Stimulated activated memory B cell treated with anti-CD40 and anti-IgM and Interleukin-4, amounts not matched to agents 10 μg/mL and 1 μg/mL and 100 μg/mL, for 72 hours (primary cell): ENCODE measurements around the gene KRT20.
"Not testable (repeated sequence)": the region's sequence is repeated elsewhere in the genome, so short reads cannot be mapped to it uniquely, and the experiment has no call there.

ENCODE experiments used
- ATAC-seq: fragments of 150-1000 bp; cut with Tn5 transposase; 2 replicates; pipeline ENCODE4 v1.10.0; 2021
- H3K27ac Mint-ChIP-seq: one replicate; pipeline ENCODE4 v1.8.0; 2022; ENCODE audit warnings: mild to moderate bottlenecking, mixed read lengths
- H3K27me3 Mint-ChIP-seq: one replicate; pipeline ENCODE4 v1.8.0; 2022; ENCODE audit warnings: mixed read lengths
- H3K36me3 Mint-ChIP-seq: one replicate; pipeline ENCODE4 v1.8.0; 2022; ENCODE audit warnings: mixed read lengths
- H3K4me1 Mint-ChIP-seq: one replicate; pipeline ENCODE4 v1.8.0; 2022; ENCODE audit warnings: mixed read lengths
- H3K4me3 Mint-ChIP-seq: one replicate; pipeline ENCODE4 v1.8.0; 2022; ENCODE audit warnings: mild to moderate bottlenecking, moderate library complexity, mixed read lengths
- H3K9me3 Mint-ChIP-seq: one replicate; pipeline ENCODE4 v1.8.0; 2022; ENCODE audit warnings: mixed read lengths

KRT20 gene

DNA sequence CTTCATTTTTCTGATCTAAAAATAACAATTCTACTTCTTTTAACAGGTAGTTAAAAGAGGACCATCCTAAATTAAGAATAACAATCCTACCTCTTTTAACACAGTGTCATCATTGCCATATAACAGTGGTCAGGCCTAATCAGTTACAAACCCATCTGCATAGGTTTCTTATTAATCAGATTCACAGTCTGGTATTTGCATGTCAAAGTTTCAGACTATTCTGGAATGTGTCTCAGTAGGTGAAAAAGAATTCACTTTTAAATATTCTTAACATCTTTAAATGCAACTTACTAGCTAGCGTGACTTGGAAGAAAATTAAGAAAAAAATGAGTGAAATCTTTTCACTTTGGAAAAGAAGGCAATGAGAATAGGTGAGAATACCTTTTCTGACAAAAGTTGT, 11.2 kb downstream of the KRT20 start:
- no peaks in the 10 kb centered on the region for H3K36me3 Mint-ChIP-seq
- no peak for ATAC-seq
- no peak overlapping the region for H3K4me3 Mint-ChIP-seq
- H3K27ac Mint-ChIP-seq = no peak overlapping the region
- H3K9me3 Mint-ChIP-seq = no peaks in the 10 kb centered on the region
- peaks cover 33% of the 10 kb centered on the region for H3K27me3 Mint-ChIP-seq
- H3K4me1 Mint-ChIP-seq = no peaks in the 10 kb centered on the region

DNA sequence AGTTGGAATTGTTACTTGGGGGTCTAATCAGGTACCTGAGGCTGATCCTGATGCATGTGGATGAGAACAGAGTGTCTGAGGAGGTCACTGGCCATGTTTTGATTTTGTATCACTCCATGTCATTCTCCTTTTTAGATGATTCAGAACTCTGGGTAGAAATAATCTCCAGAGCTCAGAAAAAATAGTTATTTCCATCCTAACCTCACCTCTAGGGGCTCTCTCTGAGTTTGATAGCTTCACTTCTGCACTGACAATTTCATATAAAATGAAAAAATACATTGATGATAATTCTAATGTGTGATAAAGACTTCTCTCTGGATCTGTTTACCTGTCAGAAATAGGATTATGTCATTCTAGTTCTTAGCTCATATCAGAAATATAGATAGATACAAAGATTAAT, 11.8 kb downstream of the KRT20 start:
- Mint-ChIP-seq H3K9me3 (no peaks in the 10 kb centered on the region), H3K4me1 (no peaks in the 10 kb centered on the region), H3K27ac (no peak overlapping the region), H3K36me3 (no peaks in the 10 kb centered on the region), H3K27me3 (peaks cover 33% of the 10 kb centered on the region), H3K4me3 (no peak overlapping the region)
- ATAC-seq = no peak

DNA sequence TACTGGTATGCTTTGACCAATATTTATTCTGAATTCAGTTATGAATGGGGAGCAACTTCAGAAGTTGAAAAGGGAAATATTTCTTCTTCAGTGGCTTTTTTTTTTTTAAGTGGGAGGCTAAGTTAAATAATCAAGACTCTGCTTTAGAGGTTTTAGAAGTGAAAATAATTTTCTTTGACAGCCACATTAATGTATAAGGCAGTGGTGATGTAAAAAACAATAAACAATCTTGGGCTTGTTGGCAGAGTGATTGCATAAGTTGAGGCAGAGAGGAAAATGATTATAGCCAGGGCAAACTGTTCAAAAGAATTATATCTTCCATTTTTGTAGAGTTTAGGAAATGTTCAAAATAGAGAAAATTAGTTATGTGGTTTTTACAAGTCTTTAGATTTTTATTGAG, 12.6 kb downstream of the KRT20 start:
- peaks cover 33% of the 10 kb centered on the region for H3K27me3 Mint-ChIP-seq
- H3K9me3 Mint-ChIP-seq = no peaks in the 10 kb centered on the region
- H3K4me3 Mint-ChIP-seq = no peak overlapping the region
- ATAC-seq = no peak
- no peaks in the 10 kb centered on the region for H3K36me3 Mint-ChIP-seq
- H3K27ac Mint-ChIP-seq = no peak overlapping the region
- no peaks in the 10 kb centered on the region for H3K4me1 Mint-ChIP-seq

DNA sequence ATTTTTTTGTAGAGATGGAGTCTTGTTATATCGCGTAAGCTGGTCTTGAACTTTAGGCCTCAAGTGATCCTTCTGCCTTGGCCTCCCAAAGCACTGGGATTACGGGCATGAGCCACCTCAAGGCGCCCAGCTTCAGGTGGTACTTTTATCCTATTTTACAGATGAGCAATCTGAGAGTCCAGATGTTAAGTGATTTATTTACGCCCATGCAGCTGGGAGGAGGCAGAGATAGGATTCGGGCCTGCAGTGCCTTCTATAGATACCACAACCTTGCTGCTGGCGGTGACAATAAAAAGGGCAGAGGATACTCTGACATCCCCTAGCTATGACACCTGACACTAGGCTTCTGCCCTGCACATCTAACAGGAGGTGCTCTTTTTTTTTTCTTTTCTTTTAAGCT, 13.7 kb downstream of the KRT20 start:
- H3K27ac Mint-ChIP-seq = no peak overlapping the region
- no peak overlapping the region for H3K4me3 Mint-ChIP-seq
- no peaks in the 10 kb centered on the region for H3K36me3 Mint-ChIP-seq
- H3K27me3 Mint-ChIP-seq = peaks cover 44% of the 10 kb centered on the region
- no peak for ATAC-seq
- H3K9me3 Mint-ChIP-seq = no peaks in the 10 kb centered on the region
- no peaks in the 10 kb centered on the region for H3K4me1 Mint-ChIP-seq

DNA sequence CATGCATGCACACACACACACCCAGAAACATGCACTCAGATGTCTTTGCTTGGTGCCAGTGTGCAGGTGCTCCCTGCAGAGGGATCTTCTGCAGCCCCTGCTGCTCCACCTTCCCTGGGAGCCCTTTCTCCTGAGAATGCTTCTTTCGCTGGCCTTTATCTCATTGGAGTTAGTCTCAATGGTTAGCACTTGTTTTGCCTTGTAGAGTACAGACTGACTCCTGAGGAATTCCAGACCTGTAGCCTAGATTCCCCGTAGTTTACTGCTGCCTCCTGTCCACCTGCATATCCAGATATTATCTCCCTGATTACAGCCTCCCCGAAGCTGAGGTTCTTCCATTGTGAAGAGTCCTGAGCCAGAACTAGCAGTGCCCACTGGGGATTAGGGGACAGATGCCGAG, 14.9 kb downstream of the KRT20 start:
- H3K27ac Mint-ChIP-seq = no peak overlapping the region
- no peaks in the 10 kb centered on the region for H3K4me1 Mint-ChIP-seq
- no peak overlapping the region for H3K4me3 Mint-ChIP-seq
- no peaks in the 10 kb centered on the region for H3K9me3 Mint-ChIP-seq
- no peaks in the 10 kb centered on the region for H3K36me3 Mint-ChIP-seq
- H3K27me3 Mint-ChIP-seq = peaks cover 44% of the 10 kb centered on the region
- ATAC-seq = no peak

DNA sequence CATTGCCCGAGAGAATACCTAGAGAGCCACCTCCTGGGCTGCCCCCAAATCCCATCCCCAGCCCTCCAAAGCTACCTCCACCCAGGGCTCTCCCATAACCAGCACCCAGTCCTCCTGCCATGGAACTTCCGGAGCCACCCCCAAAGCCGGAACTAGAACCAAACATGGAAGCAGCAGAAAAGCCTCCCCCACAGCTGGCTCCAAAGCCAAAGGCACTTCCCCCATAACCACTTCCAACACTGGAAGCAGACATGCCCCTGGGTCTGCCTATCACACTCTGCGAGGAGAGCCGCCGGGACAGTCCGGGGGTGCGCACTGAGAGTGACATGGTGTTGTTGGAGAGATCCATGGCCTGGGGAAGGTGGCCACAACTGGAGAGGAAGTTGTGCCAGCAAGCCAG, 18.2 kb downstream of the KRT20 start, which contains the start of gene KRT12:
Gene KRT12 (minus strand): TSS at position 386 of the 400 bp plus-strand sequence. CDS start 37 bp downstream, at position 349.
- no peak within 1 kb of the TSS for H3K4me3 Mint-ChIP-seq
- ATAC-seq = no peak
- no peaks in the 10 kb centered on the region for H3K4me1 Mint-ChIP-seq
- no peaks in the 10 kb centered on the region for H3K36me3 Mint-ChIP-seq
- peaks cover 60% of the 10 kb centered on the region for H3K27me3 Mint-ChIP-seq
- no peak within 1 kb of the TSS for H3K27ac Mint-ChIP-seq
- no peaks in the 10 kb centered on the region for H3K9me3 Mint-ChIP-seq

DNA sequence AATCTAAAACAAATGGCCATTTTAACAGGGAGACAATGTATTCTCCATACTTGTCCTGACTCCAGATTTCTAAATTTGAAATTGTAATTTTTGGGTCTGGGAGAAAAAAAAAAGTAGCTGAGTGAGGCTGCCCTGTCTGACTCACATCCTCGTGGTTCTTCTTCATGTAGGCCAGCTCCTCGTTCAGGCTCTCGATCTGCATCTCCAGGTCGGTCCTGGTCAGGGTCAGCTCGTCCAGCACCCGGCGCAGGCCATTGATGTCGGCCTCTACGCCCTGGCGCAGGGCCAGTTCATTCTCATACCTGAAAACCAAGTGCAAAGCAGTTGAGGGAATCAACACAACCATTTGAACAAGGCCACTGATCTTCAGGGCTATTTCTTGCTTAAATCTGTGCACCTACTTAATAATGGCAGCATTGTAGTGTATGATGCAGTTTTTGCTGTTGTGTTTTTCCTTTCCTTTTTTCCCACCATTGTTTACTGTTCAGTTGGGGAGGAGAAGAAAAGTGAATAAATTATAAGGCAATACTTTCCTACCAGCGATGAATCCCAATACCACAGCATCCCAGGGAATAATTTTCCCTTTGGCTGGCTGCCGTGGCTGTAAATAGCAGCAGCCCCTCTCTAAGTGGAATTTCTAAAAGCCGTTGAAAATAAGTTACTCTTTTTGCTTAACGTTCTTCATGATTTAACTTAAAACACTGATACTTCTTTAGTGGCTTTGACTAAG, 20.2 kb downstream of the KRT20 start:
- Mint-ChIP-seq H3K27ac (no peak overlapping the region), H3K36me3 (no peaks in the 10 kb centered on the region), H3K4me1 (no peaks in the 10 kb centered on the region), H3K27me3 (peaks cover 49% of the 10 kb centered on the region), H3K9me3 (no peaks in the 10 kb centered on the region), H3K4me3 (no peak overlapping the region)
- no peak for ATAC-seq

DNA sequence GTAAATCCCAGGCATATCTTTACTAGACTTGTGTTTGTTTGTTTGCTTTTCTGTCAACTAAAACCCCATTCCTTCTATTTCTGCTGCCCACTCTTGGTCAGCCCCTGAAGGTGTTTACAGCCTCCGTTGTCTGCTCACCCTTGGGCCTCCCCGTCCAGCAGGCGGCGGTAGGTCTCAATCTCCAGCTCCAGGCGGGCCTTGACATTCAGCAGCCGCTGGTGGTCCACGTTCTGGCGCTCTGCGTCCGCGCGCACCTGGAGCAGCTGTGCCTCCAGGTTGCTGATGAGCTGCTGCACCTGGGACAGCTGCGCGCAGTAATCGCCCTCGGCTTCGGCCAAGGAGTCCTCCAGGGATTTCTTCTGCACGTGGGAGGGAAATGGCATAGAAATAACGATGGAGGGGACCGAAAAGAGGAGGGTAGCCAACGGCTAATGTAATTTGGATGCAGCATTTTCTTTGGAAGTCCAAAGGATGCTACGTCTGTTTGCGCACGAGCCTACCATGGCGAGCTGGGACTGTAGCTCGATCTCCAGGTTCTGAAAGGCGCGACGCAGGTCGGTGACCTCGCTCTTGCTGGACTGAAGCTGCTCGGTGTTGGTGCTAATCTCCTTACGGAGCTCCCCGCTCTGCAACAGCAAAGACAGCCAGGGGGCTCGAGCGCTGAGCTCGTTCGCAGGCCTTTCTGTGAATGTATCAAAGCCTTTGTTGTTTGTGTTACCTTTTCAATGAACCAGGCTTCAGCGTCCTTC, 21.9 kb downstream of the KRT20 start:
- no peak for ATAC-seq
- Mint-ChIP-seq H3K36me3 (no peaks in the 10 kb centered on the region), H3K4me1 (no peaks in the 10 kb centered on the region), H3K27me3 (peaks cover 41% of the 10 kb centered on the region), H3K9me3 (no peaks in the 10 kb centered on the region), H3K27ac (no peak overlapping the region), H3K4me3 (no peak overlapping the region)

DNA sequence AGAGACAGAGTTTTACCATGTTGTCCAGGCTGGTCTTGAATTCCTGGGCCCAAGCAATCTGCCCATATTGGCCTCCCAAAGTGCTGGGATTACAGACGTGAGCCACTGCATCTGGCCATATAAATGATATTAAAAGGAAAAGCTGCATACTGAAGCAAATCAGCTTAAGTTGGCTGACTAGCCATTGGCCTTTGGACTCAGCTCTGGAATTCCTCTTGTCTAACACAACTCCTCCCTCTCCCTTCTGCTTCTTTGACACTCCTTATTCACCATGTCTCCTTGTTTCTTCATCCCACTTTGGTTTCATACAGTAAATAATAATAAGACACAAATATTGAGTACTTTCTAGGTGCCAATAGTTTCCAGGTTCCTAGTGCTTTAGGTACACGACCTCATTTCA, 25.5 kb downstream of the KRT20 start:
- Mint-ChIP-seq H3K4me3 (no peak overlapping the region), H3K4me1 (no peaks in the 10 kb centered on the region), H3K27me3 (peaks cover 30% of the 10 kb centered on the region), H3K36me3 (no peaks in the 10 kb centered on the region), H3K9me3 (no peaks in the 10 kb centered on the region), H3K27ac (no peak overlapping the region)
- ATAC-seq = no peak

DNA sequence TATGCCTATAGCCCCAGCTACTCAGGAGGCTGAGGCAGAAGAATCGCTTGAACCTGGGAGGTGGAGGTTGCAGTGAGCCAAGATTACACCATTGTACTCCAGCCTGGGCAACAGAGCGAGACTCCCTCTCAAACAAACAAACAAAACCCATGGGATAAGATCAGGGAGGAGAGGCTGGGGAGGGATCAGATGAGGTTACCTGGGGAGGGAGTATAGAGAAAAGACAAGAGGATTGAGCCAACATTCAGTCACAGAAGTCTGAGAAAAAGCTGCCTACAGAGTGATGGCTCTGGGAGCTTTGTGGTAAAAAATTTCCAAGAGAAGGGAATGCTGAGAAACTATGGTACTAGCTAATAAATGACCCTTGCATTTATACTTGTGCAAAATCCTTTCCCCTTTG, 26.4 kb downstream of the KRT20 start:
- H3K9me3 Mint-ChIP-seq, H3K36me3 Mint-ChIP-seq, ATAC-seq, H3K27ac Mint-ChIP-seq, H3K4me3 Mint-ChIP-seq, H3K4me1 Mint-ChIP-seq: not testable (repeated sequence)
- H3K27me3 Mint-ChIP-seq = peaks cover 27% of the 10 kb centered on the region

DNA sequence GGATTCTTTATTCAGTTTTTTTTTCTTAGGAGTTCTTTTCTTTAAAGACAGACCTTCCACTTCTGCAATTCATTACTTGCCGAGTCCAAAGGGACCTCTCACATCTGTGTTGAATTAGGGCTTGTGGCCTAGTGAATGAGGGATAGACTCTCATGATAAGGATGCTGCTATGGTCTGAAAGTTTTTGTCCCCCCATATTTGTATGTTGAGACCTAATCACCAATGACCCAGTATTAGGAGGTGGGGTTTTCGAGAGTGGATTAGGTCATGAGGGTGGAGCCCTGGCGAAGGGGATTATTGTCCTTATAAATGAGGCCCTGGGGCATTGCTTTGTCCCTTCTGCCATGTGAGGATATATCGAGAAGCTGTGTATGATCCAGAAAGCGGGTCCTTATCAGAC, 27.5 kb downstream of the KRT20 start:
- Mint-ChIP-seq H3K36me3 (no peaks in the 10 kb centered on the region), H3K27ac (no peak overlapping the region), H3K4me1 (no peaks in the 10 kb centered on the region), H3K9me3 (no peaks in the 10 kb centered on the region), H3K27me3 (peaks cover 21% of the 10 kb centered on the region), H3K4me3 (no peak overlapping the region)
- ATAC-seq = no peak

DNA sequence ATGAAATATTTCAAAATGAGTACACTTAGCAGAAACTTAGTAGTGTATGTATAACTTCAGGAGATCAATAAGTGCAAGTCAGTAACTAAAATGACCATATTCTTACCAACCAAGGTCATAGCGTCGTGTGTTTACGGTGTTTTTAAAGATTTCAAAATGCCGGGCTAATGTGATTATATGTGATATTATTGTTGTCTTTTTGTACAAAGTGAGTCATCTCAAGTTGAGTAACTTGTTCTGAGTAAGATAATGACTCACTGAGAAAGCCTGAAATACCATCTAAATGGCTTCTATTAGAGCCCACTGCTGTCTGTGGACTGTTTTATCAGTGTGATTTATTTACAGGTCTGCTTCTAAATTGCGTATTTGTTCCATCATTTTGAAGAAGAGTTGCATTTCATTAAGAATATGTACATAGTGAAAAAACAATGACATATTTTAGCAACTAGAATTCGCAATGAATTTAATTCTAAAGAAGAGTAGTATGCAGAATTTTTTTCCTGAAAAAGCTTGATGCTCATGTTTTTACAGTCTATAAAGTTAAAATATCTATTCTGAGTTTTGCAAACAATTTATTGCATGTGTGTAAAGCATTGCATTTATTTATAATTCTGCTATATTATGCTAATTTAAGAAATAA, 30.7 kb downstream of the KRT20 start:
- Mint-ChIP-seq H3K27me3 (peaks cover 25% of the 10 kb centered on the region), H3K4me1 (no peaks in the 10 kb centered on the region), H3K36me3 (no peaks in the 10 kb centered on the region), H3K4me3 (no peak overlapping the region), H3K27ac (no peak overlapping the region), H3K9me3 (no peaks in the 10 kb centered on the region)
- ATAC-seq = no peak

DNA sequence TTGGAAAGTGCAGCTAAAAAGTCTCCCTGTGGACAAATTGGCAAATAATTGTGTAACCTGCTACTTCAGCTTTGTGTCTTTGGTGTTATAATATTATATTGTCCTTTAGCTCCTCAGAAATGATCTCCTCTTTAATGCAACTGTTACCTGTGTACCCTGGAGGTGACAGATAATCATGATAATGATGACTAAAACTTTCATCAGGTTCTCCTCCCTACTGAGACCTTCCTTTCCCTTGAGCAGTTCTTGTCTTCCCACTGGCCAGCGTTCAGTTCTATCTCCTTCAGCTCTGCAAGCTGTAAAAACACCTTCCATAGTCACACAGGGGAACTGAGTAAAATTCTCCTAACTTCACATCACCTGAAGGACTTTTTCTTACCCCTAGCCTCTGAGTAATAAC, 32.7 kb downstream of the KRT20 start:
- Mint-ChIP-seq H3K4me1 (no peaks in the 10 kb centered on the region), H3K9me3 (no peaks in the 10 kb centered on the region), H3K27ac (no peak overlapping the region), H3K36me3 (no peaks in the 10 kb centered on the region), H3K4me3 (no peak overlapping the region), H3K27me3 (peaks cover 25% of the 10 kb centered on the region)
- no peak for ATAC-seq

DNA sequence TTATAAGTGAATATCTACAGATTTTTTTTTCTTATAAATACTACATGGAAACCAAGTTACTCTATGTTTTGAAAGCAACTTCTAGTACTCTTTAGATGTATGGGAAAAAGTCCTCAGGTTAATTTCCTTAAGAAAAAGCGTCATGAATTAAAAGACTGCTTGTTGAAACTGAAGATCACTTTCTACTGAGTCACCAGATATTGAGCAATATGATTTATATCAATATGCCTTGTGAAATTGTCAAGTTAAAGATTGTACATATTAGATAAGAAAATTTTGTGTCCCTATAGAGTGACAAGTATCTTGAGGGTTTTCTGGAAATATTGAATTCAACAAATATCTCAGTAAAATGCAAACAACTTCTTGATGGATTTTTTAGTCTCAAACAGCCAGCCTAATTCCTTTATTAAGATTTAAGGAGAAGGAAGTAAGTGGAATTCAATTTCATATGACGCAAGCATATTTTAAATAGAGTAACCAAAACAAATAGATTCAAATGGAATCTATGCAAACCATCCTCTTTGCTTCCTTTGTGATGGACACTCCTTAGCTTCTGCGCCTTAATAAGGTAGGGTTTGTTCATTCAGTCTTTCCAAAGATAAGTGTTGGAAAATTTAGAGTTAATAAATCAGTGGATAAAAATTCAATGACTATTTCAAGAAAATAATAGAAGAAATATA, 34.6 kb downstream of the KRT20 start:
- H3K27ac Mint-ChIP-seq = no peak overlapping the region
- no peak overlapping the region for H3K4me3 Mint-ChIP-seq
- H3K9me3 Mint-ChIP-seq = no peaks in the 10 kb centered on the region
- no peaks in the 10 kb centered on the region for H3K36me3 Mint-ChIP-seq
- no peak for ATAC-seq
- peaks cover 33% of the 10 kb centered on the region for H3K27me3 Mint-ChIP-seq
- H3K4me1 Mint-ChIP-seq = no peaks in the 10 kb centered on the region

DNA sequence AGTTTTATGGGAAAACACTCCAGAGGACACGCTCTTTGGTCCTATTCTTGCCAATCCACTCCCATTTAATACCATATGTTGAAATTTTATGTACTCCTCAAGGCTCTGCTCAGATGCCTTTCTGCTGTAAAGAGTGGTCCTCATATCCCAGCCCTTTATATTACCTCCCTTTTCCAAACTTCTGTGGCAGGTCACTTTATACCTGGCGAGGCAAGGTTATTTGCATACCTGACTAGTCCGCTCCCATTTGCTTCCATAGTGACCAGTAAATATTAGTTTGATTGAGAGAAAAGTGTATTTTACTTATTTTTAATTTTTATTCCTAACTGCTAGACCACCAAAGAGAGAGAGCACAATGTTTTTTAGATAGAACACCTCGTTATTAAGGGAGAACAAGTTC, 35.3 kb downstream of the KRT20 start:
- ATAC-seq = no peak
- H3K27ac Mint-ChIP-seq = no peak overlapping the region
- H3K9me3 Mint-ChIP-seq = no peaks in the 10 kb centered on the region
- no peaks in the 10 kb centered on the region for H3K36me3 Mint-ChIP-seq
- H3K4me3 Mint-ChIP-seq = no peak overlapping the region
- H3K27me3 Mint-ChIP-seq = peaks cover 40% of the 10 kb centered on the region
- H3K4me1 Mint-ChIP-seq = no peaks in the 10 kb centered on the region
